ENCODE data around the gene KCTD16. TPM values are rescaled to one million over a fixed set of nuclear protein-coding genes. Genes with fewer than 3 reads are reported as not detected.

Gene KCTD16
- total and polyA plus RNA-seq, 2 experiments from 2014 or later: 0.45 to 3.4 TPM

DNA sequence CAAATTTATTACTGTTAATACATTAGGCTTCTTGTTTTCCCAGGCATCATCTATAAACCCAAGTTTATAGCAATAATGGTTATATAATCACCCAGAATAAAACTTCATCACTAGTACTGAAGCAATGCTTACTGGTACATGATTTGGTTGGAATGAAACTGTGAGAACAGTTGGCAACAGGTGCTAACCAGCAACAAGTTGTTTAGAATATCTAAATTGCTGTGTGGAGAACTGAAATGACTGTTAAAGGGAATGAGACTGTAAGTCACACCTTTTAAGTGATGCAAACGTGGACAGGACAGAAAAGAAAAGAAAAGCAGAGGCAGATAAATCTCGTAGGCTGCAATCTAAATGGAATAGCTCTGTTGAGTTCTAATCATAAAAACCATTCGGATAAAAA is 2.7 kb upstream of the KCTD16 start:
- 91% methylated on average over 3 of the region's 3 CpGs for WGBS (ENCODE audit: low lambda C conversion rate, missing lambda C conversion rate)

DNA sequence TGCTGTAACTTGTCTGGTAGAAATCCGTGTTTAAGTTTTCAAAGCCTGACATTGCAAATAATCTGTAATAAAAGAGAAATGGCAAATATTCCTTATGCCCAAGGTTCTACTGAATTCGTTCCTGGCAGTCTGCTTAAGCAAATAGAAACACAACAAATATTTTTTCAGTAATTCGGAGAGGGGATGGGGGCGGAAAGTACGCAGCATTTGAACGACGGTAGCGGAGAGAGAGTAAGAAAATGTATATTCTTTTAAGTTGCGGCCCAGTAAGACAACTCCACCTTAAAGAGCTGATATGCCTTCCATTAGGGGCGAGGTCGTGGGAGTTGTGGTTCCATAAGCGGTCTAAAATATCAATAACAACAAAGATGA is 783 bp upstream of the KCTD16 start:
- WGBS (ENCODE audit: low lambda C conversion rate, missing lambda C conversion rate): 6% methylated on average over 12 of the region's 12 CpGs
- Histone ChIP-seq H3K9me2 (replicated peaks; ENCODE audit: insufficient read depth) (no peaks in the 10 kb centered on the region), H3K9me3 (ENCODE audit: low read depth) (no peaks in the 10 kb centered on the region), H3K27ac (peak overlapping the region; percentile 86), H3K4me1 (ENCODE audit: insufficient read depth) (peaks cover 10% of the 10 kb centered on the region), H3K4me3 (peak overlapping the region; percentile 34), H3K4me2 (peak overlapping the region; percentile 84), H3K79me2 (peaks cover 49% of the 10 kb centered on the region), H4K20me1 (ENCODE audit: insufficient read depth, poor library complexity, severe bottlenecking) (no peaks in the 10 kb centered on the region), H2AFZ (peak overlapping the region; percentile 56), H3K36me3 (replicated peaks; ENCODE audit: insufficient read depth, low read depth) (no peaks in the 10 kb centered on the region), H3K27me3 (no peaks in the 10 kb centered on the region)
- TF ChIP-seq EZH2phosphoT487 (IDR thresholded peaks at IDR 0.05; ENCODE audit: low read depth, severe bottlenecking, unreplicated experiment) (no peak), EZH2 (IDR thresholded peaks at IDR 0.05; ENCODE audit: borderline replicate concordance) (no peak)
- TF ChIP-seq, protein P1, sequence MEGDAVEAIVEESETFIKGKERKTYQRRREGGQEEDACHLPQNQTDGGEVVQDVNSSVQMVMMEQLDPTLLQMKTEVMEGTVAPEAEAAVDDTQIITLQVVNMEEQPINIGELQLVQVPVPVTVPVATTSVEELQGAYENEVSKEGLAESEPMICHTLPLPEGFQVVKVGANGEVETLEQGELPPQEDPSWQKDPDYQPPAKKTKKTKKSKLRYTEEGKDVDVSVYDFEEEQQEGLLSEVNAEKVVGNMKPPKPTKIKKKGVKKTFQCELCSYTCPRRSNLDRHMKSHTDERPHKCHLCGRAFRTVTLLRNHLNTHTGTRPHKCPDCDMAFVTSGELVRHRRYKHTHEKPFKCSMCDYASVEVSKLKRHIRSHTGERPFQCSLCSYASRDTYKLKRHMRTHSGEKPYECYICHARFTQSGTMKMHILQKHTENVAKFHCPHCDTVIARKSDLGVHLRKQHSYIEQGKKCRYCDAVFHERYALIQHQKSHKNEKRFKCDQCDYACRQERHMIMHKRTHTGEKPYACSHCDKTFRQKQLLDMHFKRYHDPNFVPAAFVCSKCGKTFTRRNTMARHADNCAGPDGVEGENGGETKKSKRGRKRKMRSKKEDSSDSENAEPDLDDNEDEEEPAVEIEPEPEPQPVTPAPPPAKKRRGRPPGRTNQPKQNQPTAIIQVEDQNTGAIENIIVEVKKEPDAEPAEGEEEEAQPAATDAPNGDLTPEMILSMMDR (IDR thresholded peaks at IDR 0.05; ENCODE audit: poor library complexity): no peak
- DNase-seq (ENCODE audit: low spot score): no peak

More for the DNA sequence above, 2.7 kb upstream of the KCTD16 start:
- TF ChIP-seq, protein P1 (IDR thresholded peaks at IDR 0.05; ENCODE audit: poor library complexity): no peak
- TF ChIP-seq EZH2 (IDR thresholded peaks at IDR 0.05; ENCODE audit: borderline replicate concordance) (no peak), EZH2phosphoT487 (IDR thresholded peaks at IDR 0.05; ENCODE audit: low read depth, severe bottlenecking, unreplicated experiment) (no peak)
- H3K4me2 ChIP-seq: peak overlapping the region; percentile 84
- no peak overlapping the region for H3K27ac ChIP-seq
- peaks cover 49% of the 10 kb centered on the region for H3K79me2 ChIP-seq
- H4K20me1 ChIP-seq (ENCODE audit: insufficient read depth, poor library complexity, severe bottlenecking): no peaks in the 10 kb centered on the region
- no peak overlapping the region for H2AFZ ChIP-seq
- H3K9me3 ChIP-seq (ENCODE audit: low read depth): no peaks in the 10 kb centered on the region
- no peaks in the 10 kb centered on the region for H3K27me3 ChIP-seq
- no peaks in the 10 kb centered on the region for H3K36me3 ChIP-seq (replicated peaks; ENCODE audit: insufficient read depth, low read depth)
- no peak overlapping the region for H3K4me3 ChIP-seq
- no peaks in the 10 kb centered on the region for H3K9me2 ChIP-seq (replicated peaks; ENCODE audit: insufficient read depth)
- peaks cover 10% of the 10 kb centered on the region for H3K4me1 ChIP-seq (ENCODE audit: insufficient read depth)
- DNase-seq (ENCODE audit: low spot score): no peak

DNA sequence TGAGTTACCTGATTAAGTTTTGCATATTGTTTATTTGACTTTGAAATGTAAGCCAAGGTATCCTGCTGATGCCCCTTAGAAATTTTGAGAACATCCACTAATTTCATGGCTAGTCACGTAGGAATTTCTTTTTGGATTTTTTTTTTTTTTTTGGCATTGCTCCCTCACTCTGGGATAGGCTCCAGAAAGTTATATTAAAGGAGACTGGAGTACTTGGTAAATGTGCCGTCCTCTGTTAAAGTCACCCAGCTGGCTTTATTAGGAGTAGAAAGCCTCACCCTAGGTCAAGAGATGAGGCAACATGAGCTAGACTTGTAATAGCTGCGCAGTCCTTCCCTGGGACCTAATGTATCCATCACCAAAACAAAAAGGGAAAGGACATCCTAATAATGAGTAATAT is 3.1 kb downstream of the KCTD16 start:
- Histone ChIP-seq H3K4me2 (no peak overlapping the region), H3K4me1 (ENCODE audit: insufficient read depth) (peaks cover 4% of the 10 kb centered on the region), H3K79me2 (peaks cover 14% of the 10 kb centered on the region), H3K27me3 (no peaks in the 10 kb centered on the region), H3K9me3 (ENCODE audit: low read depth) (no peaks in the 10 kb centered on the region), H2AFZ (no peak overlapping the region), H3K4me3 (no peak overlapping the region), H3K36me3 (replicated peaks; ENCODE audit: insufficient read depth, low read depth) (no peaks in the 10 kb centered on the region), H3K9me2 (replicated peaks; ENCODE audit: insufficient read depth) (no peaks in the 10 kb centered on the region), H4K20me1 (ENCODE audit: insufficient read depth, poor library complexity, severe bottlenecking) (no peaks in the 10 kb centered on the region), H3K27ac (no peak overlapping the region)
- TF ChIP-seq EZH2phosphoT487 (IDR thresholded peaks at IDR 0.05; ENCODE audit: low read depth, severe bottlenecking, unreplicated experiment): no peak
- TF ChIP-seq, protein P1 (IDR thresholded peaks at IDR 0.05; ENCODE audit: poor library complexity): no peak
- no peak for TF ChIP-seq EZH2 (IDR thresholded peaks at IDR 0.05; ENCODE audit: borderline replicate concordance)
- DNase-seq (ENCODE audit: low spot score): no peak
- WGBS (ENCODE audit: low lambda C conversion rate, missing lambda C conversion rate): 80% methylated on average over 3 of the region's 3 CpGs

DNA sequence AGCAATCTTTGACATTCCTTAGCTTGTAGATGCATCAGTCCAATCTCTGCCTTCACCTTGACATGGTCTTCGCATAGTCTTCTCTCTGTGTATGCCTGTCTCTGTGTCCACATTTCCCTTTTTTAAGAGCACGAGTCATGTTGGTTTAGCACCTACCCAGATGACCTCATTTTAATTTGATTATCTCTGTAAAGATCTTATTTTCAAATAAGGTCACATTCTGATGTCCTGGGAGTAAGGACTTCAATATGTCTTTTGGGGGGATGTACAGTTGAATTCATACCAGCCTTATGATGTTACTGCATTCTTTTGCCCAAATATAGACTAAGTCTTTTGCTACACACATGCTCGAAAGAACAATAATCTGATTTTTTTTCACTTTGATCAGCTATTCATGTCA is 6.9 kb downstream of the KCTD16 start:
- Histone ChIP-seq H3K27me3 (no peaks in the 10 kb centered on the region), H3K36me3 (replicated peaks; ENCODE audit: insufficient read depth, low read depth) (no peaks in the 10 kb centered on the region), H3K9me2 (replicated peaks; ENCODE audit: insufficient read depth) (no peaks in the 10 kb centered on the region), H3K79me2 (no peaks in the 10 kb centered on the region), H3K9me3 (ENCODE audit: low read depth) (no peaks in the 10 kb centered on the region), H4K20me1 (ENCODE audit: insufficient read depth, poor library complexity, severe bottlenecking) (no peaks in the 10 kb centered on the region), H3K27ac (no peak overlapping the region), H3K4me3 (no peak overlapping the region), H3K4me2 (no peak overlapping the region), H3K4me1 (ENCODE audit: insufficient read depth) (no peaks in the 10 kb centered on the region), H2AFZ (no peak overlapping the region)
- TF ChIP-seq, protein P1 (IDR thresholded peaks at IDR 0.05; ENCODE audit: poor library complexity): no peak
- TF ChIP-seq EZH2 (IDR thresholded peaks at IDR 0.05; ENCODE audit: borderline replicate concordance) (no peak), EZH2phosphoT487 (IDR thresholded peaks at IDR 0.05; ENCODE audit: low read depth, severe bottlenecking, unreplicated experiment) (no peak)
- WGBS (ENCODE audit: low lambda C conversion rate, missing lambda C conversion rate): 86% methylated on average over 3 of the region's 3 CpGs
- DNase-seq (ENCODE audit: low spot score): no peak
